NCI-H2107 treated with DMSO at 0.1 percent for 48 hours (cell line): Measurements from ENCODE around the gene TENT4A.

Experiments used
- DNase-seq: peaks from one replicate; lab custom pipeline; 2025; ENCODE audit not compliant: unreplicated experiment; lab: John Stamatoyannopoulos, UW

TENT4A gene

GRCh38 chr5:6750142-6750840, 37.1 kb downstream of the TENT4A start:
- no peak for DNase-seq

- DNase-seq = no peak
Observed at GRCh38 chr5:6750951-6751685, 37.9 kb downstream of the TENT4A start.

GRCh38 chr5:6752236-6752635, 39.0 kb downstream of the TENT4A start:
- no peak for DNase-seq

GRCh38 chr5:6752782-6753181, 39.5 kb downstream of the TENT4A start:
- DNase-seq = no peak

GRCh38 chr5:6753851-6754250, 40.6 kb downstream of the TENT4A start:
- DNase-seq = no peak

GRCh38 chr5:6754766-6755165, 41.5 kb downstream of the TENT4A start:
- no peak for DNase-seq

GRCh38 chr5:6755519-6755918, 42.3 kb downstream of the TENT4A start:
- no peak for DNase-seq

GRCh38 chr5:6755941-6756340, 42.7 kb downstream of the TENT4A start:
- DNase-seq = no peak

GRCh38 chr5:6757414-6757969, 44.3 kb downstream of the TENT4A start:
- DNase-seq = no peak

- no peak for DNase-seq
Observed at GRCh38 chr5:6758236-6758635, 45.0 kb downstream of the TENT4A start.

GRCh38 chr5:6758706-6759105, 45.5 kb downstream of the TENT4A start:
- no peak for DNase-seq

GRCh38 chr5:6759401-6759800, 46.2 kb downstream of the TENT4A start:
- no peak for DNase-seq

GRCh38 chr5:6759983-6760382, 46.8 kb downstream of the TENT4A start:
- DNase-seq = no peak

GRCh38 chr5:6760686-6761085, 47.5 kb downstream of the TENT4A start:
- DNase-seq = peak; percentile 22

- no peak for DNase-seq
Observed at GRCh38 chr5:6761333-6761732, 48.1 kb downstream of the TENT4A start.

GRCh38 chr5:6762116-6762515, 48.9 kb downstream of the TENT4A start:
- no peak for DNase-seq

- DNase-seq = no peak
Observed at GRCh38 chr5:6762697-6763096, 49.5 kb downstream of the TENT4A start.

GRCh38 chr5:6763191-6763590, 50.0 kb downstream of the TENT4A start:
- no peak for DNase-seq

GRCh38 chr5:6765612-6766525, 52.6 kb downstream of the TENT4A start:
- DNase-seq = peak; percentile 85

- DNase-seq = peak; percentile 95
Observed at GRCh38 chr5:6766604-6767093, 53.4 kb downstream of the TENT4A start.

- DNase-seq = no peak
Observed at GRCh38 chr5:6767481-6768063, 54.3 kb downstream of the TENT4A start.
